Small intestine (tissue), 7 donors: Measurements from ENCODE around the gene CROT. TPM values are rescaled to one million over a fixed set of nuclear protein-coding genes. Genes with fewer than 3 reads are reported as not detected.

Experiments used
- DNase-seq, 2 donors: peaks; one replicate each; pipeline versions ENCODE4 v3.0.0 to v3.0.0-alpha.2; 2013
- FAIRE-seq: peaks from 2 replicates; lab custom pipeline; 2012; peaks lifted over from hg19 to GRCh38; lab: Jason Lieb, UNC
- H3K27ac ChIP-seq, 3 donors: one replicate each; pipeline ENCODE4 v1.5.1; 2013; ENCODE audit warnings: low read length in 2 of 3, mild to moderate bottlenecking in 2 of 3, control low read depth in 1 of 3, inconsistent platforms in 1 of 3, low read depth in 1 of 3, moderate library complexity in 1 of 3
- H3K27me3 ChIP-seq, 3 donors: one replicate each; pipeline ENCODE4 v1.6.1; 2013; ENCODE audit warnings: low read length in 3 of 3, inconsistent platforms in 1 of 3; ENCODE audit not compliant: control insufficient read depth in 3 of 3, insufficient read depth in 3 of 3
- H3K36me3 ChIP-seq, 3 donors: one replicate each; pipeline ENCODE4 v1.6.1; 2013; ENCODE audit warnings: low read length in 3 of 3, inconsistent platforms in 1 of 3, low read depth in 1 of 3, mild to moderate bottlenecking in 1 of 3, moderate library complexity in 1 of 3; ENCODE audit not compliant: control insufficient read depth in 3 of 3, insufficient read depth in 2 of 3
- H3K4me1 ChIP-seq, 3 donors: one replicate each; pipeline ENCODE4 v1.6.1; 2013; ENCODE audit warnings: low read length in 2 of 3, inconsistent platforms in 1 of 3, low read depth in 1 of 3, mild to moderate bottlenecking in 1 of 3, moderate library complexity in 1 of 3; ENCODE audit not compliant: control insufficient read depth in 3 of 3, insufficient read depth in 2 of 3
- H3K4me3 ChIP-seq, 3 donors: one replicate each; pipeline ENCODE4 v1.5.1; 2013; ENCODE audit warnings: low read length in 3 of 3, control low read depth in 1 of 3, inconsistent platforms in 1 of 3, low read depth in 1 of 3, mild to moderate bottlenecking in 1 of 3, moderate library complexity in 1 of 3
- H3K9me3 ChIP-seq, 2 donors: one replicate each; pipeline ENCODE4 v1.6.1; 2013; ENCODE audit warnings: low read depth in 1 of 2, low read length in 1 of 2; ENCODE audit not compliant: control insufficient read depth in 2 of 2, insufficient read depth in 1 of 2
- WGBS, 3 donors: extraction: QIAGEN DNeasy Blood & Tissue Kit; methylation state at CpG; one replicate each; pipeline ENCODE4 v1.1.7; 2013; 5-methylcytosine and 5-hydroxymethylcytosine counted together
- polyA plus RNA-seq, 4 donors: library from polyadenylated mRNA; stranded (reverse) in 3 of 4; unstranded in 1 of 4; fragments of 200-250 nt in 3 of 4; fragments of 120-200 nt in 1 of 4; gene quantifications; one replicate each; pipeline versions ENCODE4 v1.2.1 to v1.2.3, GENCODE V29; 2013
- donor health status: healthy with polysubstance abuse.
- donor health status: control.
- donor health status: control.
- donor health status: Bipolar disorder and iron deficiency.
- donor health status: healthy.

Gene CROT
- polyA plus RNA-seq, 4 donors, result 13.1 to 57.5 (median 38.7) TPM

- no peak for FAIRE-seq
- peak in 1 of 2 donors; percentile 28 for DNase-seq
- WGBS, 3 donors, result 86 to 88% (median 87%) methylated on average over 3 of the region's 3 CpGs
These were observed 81.8 kb downstream of the CROT start for GRCh38 chr7:87427288-87427687.

GRCh38 chr7:87432536-87432935, 87.1 kb downstream of the CROT start:
- Histone ChIP-seq H3K4me1 (no peaks in the 10 kb centered on the region), H3K27me3 (no peaks in the 10 kb centered on the region), H3K4me3 (no peak overlapping the region), H3K27ac (no peak overlapping the region), H3K9me3 (no peaks in the 10 kb centered on the region), H3K36me3 (no peaks in the 10 kb centered on the region)
- FAIRE-seq (no peak), DNase-seq (no peak)
- 85 to 94% (median 86%) methylated on average over 2 of the region's 2 CpGs for WGBS, 3 donors

More at GRCh38 chr7:87427288-87427687, 81.8 kb downstream of the CROT start:
- no peak overlapping the region for H3K27ac ChIP-seq
- H3K4me1 ChIP-seq, result no peaks in the 10 kb centered on the region
- no peak overlapping the region for H3K4me3 ChIP-seq
- no peaks in the 10 kb centered on the region for H3K27me3 ChIP-seq
- H3K9me3 ChIP-seq, result no peaks in the 10 kb centered on the region
- H3K36me3 ChIP-seq, result no peaks in the 10 kb centered on the region

- Histone ChIP-seq H3K9me3 (no peaks in the 10 kb centered on the region), H3K4me3 (no peak overlapping the region), H3K4me1 (no peaks in the 10 kb centered on the region), H3K36me3 (no peaks in the 10 kb centered on the region), H3K27ac (no peak overlapping the region), H3K27me3 (no peaks in the 10 kb centered on the region)
- DNase-seq (no peak), FAIRE-seq (no peak)
These were observed 90.1 kb downstream of the CROT start for GRCh38 chr7:87435546-87435945.

GRCh38 chr7:87445897-87446296, 100.4 kb downstream of the CROT start:
- no peaks in the 10 kb centered on the region for H3K9me3 ChIP-seq
- no peaks in the 10 kb centered on the region for H3K36me3 ChIP-seq
- no peak overlapping the region for H3K27ac ChIP-seq
- FAIRE-seq (no peak), DNase-seq (no peak)
- WGBS, 3 donors, result 63 to 80% (median 74%) methylated on average over 4 of the region's 4 CpGs
- H3K4me1 ChIP-seq, result no peaks in the 10 kb centered on the region
- no peak overlapping the region for H3K4me3 ChIP-seq
- H3K27me3 ChIP-seq, result no peaks in the 10 kb centered on the region

GRCh38 chr7:87447116-87447635, 101.7 kb downstream of the CROT start:
- no peak for FAIRE-seq
- no peak for DNase-seq
- H3K4me1 ChIP-seq, result no peaks in the 10 kb centered on the region
- no peaks in the 10 kb centered on the region for H3K27me3 ChIP-seq
- no peak overlapping the region for H3K27ac ChIP-seq
- no peak overlapping the region for H3K4me3 ChIP-seq
- WGBS, 3 donors, result 76 to 91% (median 88%) methylated on average over 4 of the region's 4 CpGs
- no peaks in the 10 kb centered on the region for H3K36me3 ChIP-seq
- no peaks in the 10 kb centered on the region for H3K9me3 ChIP-seq

- no peak for DNase-seq
- 75 to 85% (median 84%) methylated on average over 7 of the region's 7 CpGs for WGBS, 3 donors
- no peak for FAIRE-seq
- Histone ChIP-seq H3K4me3 (no peak overlapping the region), H3K27me3 (no peaks in the 10 kb centered on the region), H3K4me1 (no peaks in the 10 kb centered on the region), H3K27ac (no peak overlapping the region), H3K9me3 (no peaks in the 10 kb centered on the region), H3K36me3 (no peaks in the 10 kb centered on the region)
These were observed 102.9 kb downstream of the CROT start for GRCh38 chr7:87448388-87448787.

Other genes with a start within 250 kb of the CROT start
- 100 to 1,000 TPM in 1 of 4 donors, 10 to 100 TPM in 3; 15.4 to 118 (median 25.6) TPM for gene DMTF1, start 193.2 kb upstream of the CROT start, polyA plus RNA-seq
- 10 to 100 TPM; 18.6 to 47.7 (median 33.5) TPM for gene TMEM243, start 125.9 kb upstream of the CROT start, polyA plus RNA-seq
- gene ABCB4, start 130.0 kb downstream of the CROT start, polyA plus RNA-seq, result 1 to 10 TPM in 1 of 4 donors, under 1 TPM in 2, not detected in 1; 0.16 to 1.4 (median 0.86) TPM